Osteoblast (primary cell): ENCODE measurements around the gene ASPRV1. TPM values are rescaled to one million over a fixed set of nuclear protein-coding genes. Genes with fewer than 3 reads are reported as not detected.

Source experiments
- DNase-seq: peaks from one replicate; pipeline ENCODE4 v3.0.0; 2011; ENCODE audit warnings: low spot score, mixed read lengths; ENCODE audit not compliant: insufficient read length; ENCODE audit errors: missing footprints
- H2AFZ ChIP-seq: 2 replicates; pipeline ENCODE4 v1.6.0; 2011; ENCODE audit warnings: mild to moderate bottlenecking, low read length
- H3K27ac ChIP-seq: 2 replicates; pipeline ENCODE4 v1.5.1; 2011; ENCODE audit warnings: mild to moderate bottlenecking, low read depth, low read length, moderate library complexity
- H3K27me3 ChIP-seq: 2 replicates; pipeline ENCODE4 v1.6.0; 2012; ENCODE audit warnings: mild to moderate bottlenecking, control low read depth, inconsistent platforms, low read length, moderate library complexity; ENCODE audit not compliant: insufficient read depth
- H3K36me3 ChIP-seq: 2 replicates; pipeline ENCODE4 v1.5.1; 2011; ENCODE audit warnings: mild to moderate bottlenecking, low read length, control low read depth, moderate library complexity; ENCODE audit not compliant: insufficient read depth
- H3K4me1 ChIP-seq: 2 replicates; pipeline ENCODE4 v1.5.1; 2011; ENCODE audit warnings: mild to moderate bottlenecking, low read length, control low read depth, moderate library complexity; ENCODE audit not compliant: insufficient read depth
- H3K4me2 ChIP-seq: 2 replicates; pipeline ENCODE4 v1.6.0; 2011; ENCODE audit warnings: mild to moderate bottlenecking, low read length; ENCODE audit not compliant: insufficient read depth
- H3K4me3 ChIP-seq: fragments of 200-600 bp; sonication (generic); 3 replicates; pipeline ENCODE4 v1.5.1; 2012; ENCODE audit warnings: mild to moderate bottlenecking, low read length, inconsistent platforms; ENCODE audit not compliant: insufficient read depth
- H3K79me2 ChIP-seq: 2 replicates; pipeline ENCODE4 v1.6.0; 2012; ENCODE audit warnings: mild to moderate bottlenecking, low read length, control low read depth, inconsistent platforms; ENCODE audit not compliant: insufficient read depth
- H3K9me3 ChIP-seq: 2 replicates; pipeline ENCODE4 v1.5.1; 2011; ENCODE audit warnings: low read depth, low read length, control low read depth
- H4K20me1 ChIP-seq: 2 replicates; pipeline ENCODE4 v1.6.0; 2012; ENCODE audit warnings: mild to moderate bottlenecking, low read length, control low read depth; ENCODE audit not compliant: insufficient read depth
- total RNA-seq: library from RNA; depleted of rRNA; stranded (reverse); fragments of >200 nt; gene quantifications from 2 replicates; pipeline ENCODE4 v1.2.3, GENCODE V29; 2012
- TF ChIP-seq, protein P1 (sequence below): IDR thresholded peaks from 2 replicates; pipeline ENCODE4 v1.5.1; 2011; ENCODE audit warnings: mild to moderate bottlenecking, low read depth, low read length, moderate library complexity; ENCODE audit errors: extremely low read depth

Gene ASPRV1
- total RNA-seq, 1 donor: 0.72 TPM

DNA sequence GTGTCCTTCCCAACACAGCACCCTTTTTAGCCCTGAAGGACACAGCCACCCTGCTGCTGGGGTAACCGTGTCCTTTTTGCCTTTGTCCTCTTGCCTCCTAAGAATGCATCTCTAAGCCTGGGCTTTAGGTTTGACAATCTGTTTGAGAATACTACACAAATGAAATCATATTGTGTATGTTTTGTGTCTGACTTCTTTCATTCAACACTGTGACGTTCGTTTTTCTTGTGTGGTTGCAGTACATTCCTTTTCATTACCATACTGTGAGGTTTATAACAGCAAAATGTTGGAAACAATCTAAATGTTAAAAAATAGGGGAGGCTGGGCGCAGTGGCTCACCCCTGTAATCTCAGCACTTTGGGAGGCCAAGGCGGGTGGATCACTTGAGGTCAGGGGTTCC, 11.2 kb downstream of the ASPRV1 start:
- no peaks in the 10 kb centered on the region for H4K20me1 ChIP-seq
- TF ChIP-seq, protein P1, sequence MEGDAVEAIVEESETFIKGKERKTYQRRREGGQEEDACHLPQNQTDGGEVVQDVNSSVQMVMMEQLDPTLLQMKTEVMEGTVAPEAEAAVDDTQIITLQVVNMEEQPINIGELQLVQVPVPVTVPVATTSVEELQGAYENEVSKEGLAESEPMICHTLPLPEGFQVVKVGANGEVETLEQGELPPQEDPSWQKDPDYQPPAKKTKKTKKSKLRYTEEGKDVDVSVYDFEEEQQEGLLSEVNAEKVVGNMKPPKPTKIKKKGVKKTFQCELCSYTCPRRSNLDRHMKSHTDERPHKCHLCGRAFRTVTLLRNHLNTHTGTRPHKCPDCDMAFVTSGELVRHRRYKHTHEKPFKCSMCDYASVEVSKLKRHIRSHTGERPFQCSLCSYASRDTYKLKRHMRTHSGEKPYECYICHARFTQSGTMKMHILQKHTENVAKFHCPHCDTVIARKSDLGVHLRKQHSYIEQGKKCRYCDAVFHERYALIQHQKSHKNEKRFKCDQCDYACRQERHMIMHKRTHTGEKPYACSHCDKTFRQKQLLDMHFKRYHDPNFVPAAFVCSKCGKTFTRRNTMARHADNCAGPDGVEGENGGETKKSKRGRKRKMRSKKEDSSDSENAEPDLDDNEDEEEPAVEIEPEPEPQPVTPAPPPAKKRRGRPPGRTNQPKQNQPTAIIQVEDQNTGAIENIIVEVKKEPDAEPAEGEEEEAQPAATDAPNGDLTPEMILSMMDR: no peak
- DNase-seq: no peak

DNA sequence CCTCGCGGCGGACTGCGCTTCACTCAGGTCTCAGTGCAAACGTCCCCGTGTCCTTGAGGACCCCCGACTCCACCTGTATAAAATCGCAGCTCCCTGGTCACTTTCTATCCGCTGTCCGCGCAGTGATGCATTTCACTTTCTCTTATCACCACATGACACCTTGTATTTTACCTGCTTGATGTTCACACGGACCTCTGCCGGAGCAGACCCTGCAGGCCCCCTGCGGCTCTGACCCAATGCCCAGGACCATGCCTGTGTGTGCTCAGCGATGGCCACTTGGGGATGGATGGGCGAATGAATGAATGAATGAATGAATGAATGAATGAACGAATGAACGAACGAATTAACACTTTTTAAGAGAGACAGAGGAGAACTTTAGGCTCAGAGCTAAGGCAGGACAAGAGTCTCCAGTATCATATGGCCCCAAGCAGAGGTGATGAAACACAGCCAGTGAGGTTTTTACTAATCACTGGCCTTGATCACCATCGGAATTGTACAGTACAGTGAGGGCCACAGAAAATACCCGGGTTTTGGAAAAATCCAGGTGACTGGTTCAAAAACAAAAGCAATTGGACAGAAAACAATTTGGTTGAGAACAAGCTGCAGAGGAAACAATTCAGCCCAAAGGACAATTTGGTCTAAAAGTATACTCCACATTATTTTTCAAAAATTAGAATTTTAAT, 12.3 kb downstream of the ASPRV1 start:
- no peak overlapping the region for H3K4me2 ChIP-seq
- no peaks in the 10 kb centered on the region for H3K79me2 ChIP-seq
- H4K20me1 ChIP-seq: no peaks in the 10 kb centered on the region
- no peaks in the 10 kb centered on the region for H3K9me3 ChIP-seq
- no peaks in the 10 kb centered on the region for H3K27me3 ChIP-seq
- DNase-seq: no peak
- no peak overlapping the region for H2AFZ ChIP-seq
- no peaks in the 10 kb centered on the region for H3K36me3 ChIP-seq
- H3K4me1 ChIP-seq: peaks cover 19% of the 10 kb centered on the region
- H3K4me3 ChIP-seq: no peak overlapping the region
- no peak overlapping the region for H3K27ac ChIP-seq
- TF ChIP-seq, protein P1: no peak

More for the DNA sequence above, 11.2 kb downstream of the ASPRV1 start:
- H2AFZ ChIP-seq: no peak overlapping the region
- no peaks in the 10 kb centered on the region for H3K36me3 ChIP-seq
- H3K27ac ChIP-seq: no peak overlapping the region
- no peaks in the 10 kb centered on the region for H3K79me2 ChIP-seq
- H3K4me3 ChIP-seq: no peak overlapping the region
- H3K9me3 ChIP-seq: no peaks in the 10 kb centered on the region
- H3K4me2 ChIP-seq: no peak overlapping the region
- no peaks in the 10 kb centered on the region for H3K27me3 ChIP-seq
- H3K4me1 ChIP-seq: peaks cover 19% of the 10 kb centered on the region

DNA sequence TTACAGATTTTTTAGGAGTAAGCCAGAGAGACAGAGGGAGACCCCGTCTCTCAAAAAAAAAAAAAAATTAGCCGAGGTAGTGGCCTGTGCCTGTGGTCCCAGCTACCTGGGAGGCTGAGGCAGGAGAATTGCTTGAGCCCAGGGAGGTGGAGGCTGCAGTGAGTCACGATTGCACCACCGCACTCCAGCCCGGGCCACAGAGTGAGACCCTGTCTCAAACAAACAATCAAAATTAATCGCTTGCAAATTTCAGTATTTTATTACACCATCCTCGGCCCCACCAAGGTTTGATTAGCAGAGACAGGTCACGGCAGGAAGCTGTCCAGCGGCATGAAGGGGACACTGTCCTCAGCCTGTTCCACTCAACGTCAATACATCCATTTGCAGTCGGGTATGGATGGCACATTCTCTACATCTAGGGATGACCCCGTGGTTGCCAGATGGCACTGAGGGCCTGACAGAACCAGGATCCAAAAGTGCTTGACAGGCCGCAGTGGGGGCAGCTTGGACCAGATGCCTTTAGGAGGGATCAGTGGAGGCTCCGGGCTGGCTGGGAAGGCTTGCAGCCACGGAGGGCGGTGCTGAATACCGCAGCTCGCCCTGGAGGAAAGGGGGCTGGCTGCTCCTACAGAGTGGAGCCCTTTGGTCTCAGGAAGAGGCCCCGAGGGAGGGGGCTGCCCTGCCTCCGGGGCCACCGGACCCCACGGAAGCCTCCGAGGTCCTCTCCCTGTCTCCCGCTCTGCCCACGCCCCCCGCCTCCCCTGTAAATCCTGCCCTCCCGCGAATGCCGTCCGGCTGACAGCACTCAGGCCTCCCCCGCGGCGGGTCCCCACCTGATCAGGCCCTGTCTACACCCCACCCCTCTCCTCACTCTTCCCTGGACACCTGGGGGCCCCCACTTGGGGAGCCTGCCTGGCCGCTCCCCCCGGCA, 13.1 kb downstream of the ASPRV1 start:
- Histone ChIP-seq H3K4me3 (no peak overlapping the region), H4K20me1 (no peaks in the 10 kb centered on the region), H3K4me1 (peaks cover 19% of the 10 kb centered on the region), H3K9me3 (no peaks in the 10 kb centered on the region), H3K36me3 (no peaks in the 10 kb centered on the region), H3K79me2 (no peaks in the 10 kb centered on the region), H3K27me3 (no peaks in the 10 kb centered on the region), H3K4me2 (peak overlapping the region; percentile 56), H3K27ac (no peak overlapping the region), H2AFZ (peak overlapping the region; percentile 70)
- TF ChIP-seq, protein P1: no peak
- no peak for DNase-seq
